Gastroesophageal sphincter (tissue), 4 donors: ENCODE measurements around the gene OLFM2. TPM values are rescaled to one million over a fixed set of nuclear protein-coding genes. Genes with fewer than 3 reads are reported as not detected.
"Not testable (repeated sequence)": the region's sequence is repeated elsewhere in the genome, so short reads cannot be mapped to it uniquely, and the experiment has no call there.

Source experiments
- ATAC-seq: fragments of 150-250 bp; one replicate; pipeline ENCODE4 v1.9.1; 2016; ENCODE audit warnings: mild to moderate bottlenecking, moderate library complexity
- H3K27ac ChIP-seq, 4 donors: fragments of 200-600 bp; sonication (generic) in 3 of 4; 1 replicate in 3 of 4; 2 replicates in 1 of 4; pipeline ENCODE4 v1.5.1; 2016 to 2019
- H3K27me3 ChIP-seq: fragments of 200-600 bp; sonication (generic); one replicate; pipeline ENCODE4 v1.5.1; 2019
- H3K36me3 ChIP-seq, 2 donors: fragments of 200-600 bp; sonication (generic); one replicate each; pipeline ENCODE4 v1.5.1; 2019; ENCODE audit warnings: control low read depth in 1 of 2
- H3K4me1 ChIP-seq, 3 donors: fragments of 200-600 bp; sonication (generic); 1 replicate in 2 of 3; 2 replicates in 1 of 3; pipeline ENCODE4 v1.5.1; 2016 to 2019; ENCODE audit warnings: control low read depth in 2 of 3
- H3K4me3 ChIP-seq, 2 donors: fragments of 200-600 bp; sonication (generic); one replicate each; pipeline ENCODE4 v1.5.1; 2019; ENCODE audit warnings: mild to moderate bottlenecking in 1 of 2, moderate library complexity in 1 of 2
- H3K9me3 ChIP-seq, 3 donors: fragments of 200-600 bp; sonication (generic); one replicate each; pipeline ENCODE4 v1.5.1; 2017 to 2019; ENCODE audit warnings: control low read depth in 2 of 3
- EP300 ChIP-seq: sonication (generic); formaldehyde crosslinking; IDR thresholded peaks from one replicate; pipeline ENCODE4 v1.6.1; 2017; ENCODE audit warnings: antibody characterized with exemption, mild to moderate bottlenecking
- POLR2A ChIP-seq, 2 donors: fragments of 450-650 bp; IDR thresholded peaks; one replicate each; pipeline ENCODE4 v1.6.1; 2017; ENCODE audit warnings: antibody characterized with exemption in 2 of 2, mild to moderate bottlenecking in 2 of 2, moderate library complexity in 1 of 2
- POLR2AphosphoS5 ChIP-seq: sonication (generic); formaldehyde crosslinking; IDR thresholded peaks from one replicate; pipeline ENCODE4 v1.6.1; 2017; ENCODE audit warnings: antibody characterized with exemption
- WGBS, 2 donors: methylation state at CpG; one replicate each; pipeline ENCODE4 v1.1.5; 2018; ENCODE audit warnings: low coverage in 1 of 2; 5-methylcytosine and 5-hydroxymethylcytosine counted together
- total RNA-seq, 4 donors: library from RNA; depleted of rRNA; stranded (reverse); fragments of >200 nt; gene quantifications; one replicate each; pipeline ENCODE4 v1.1.0, GENCODE V29; 2016
- TF ChIP-seq, protein P1 (sequence below), 4 experiments: fragments of 200-600 bp in 2 of 4; fragments of 450-650 bp in 2 of 4; sonication (generic) in 1 of 4; IDR thresholded peaks; one replicate each; pipeline ENCODE4 v1.5.1; 2017 to 2019; ENCODE audit warnings: antibody characterized with exemption in 4 of 4, mild to moderate bottlenecking in 2 of 4, moderate library complexity in 2 of 4

Gene OLFM2
- total RNA-seq, 4 donors from 2014 or later = 2.6 to 21.9 (median 8.5) TPM

DNA sequence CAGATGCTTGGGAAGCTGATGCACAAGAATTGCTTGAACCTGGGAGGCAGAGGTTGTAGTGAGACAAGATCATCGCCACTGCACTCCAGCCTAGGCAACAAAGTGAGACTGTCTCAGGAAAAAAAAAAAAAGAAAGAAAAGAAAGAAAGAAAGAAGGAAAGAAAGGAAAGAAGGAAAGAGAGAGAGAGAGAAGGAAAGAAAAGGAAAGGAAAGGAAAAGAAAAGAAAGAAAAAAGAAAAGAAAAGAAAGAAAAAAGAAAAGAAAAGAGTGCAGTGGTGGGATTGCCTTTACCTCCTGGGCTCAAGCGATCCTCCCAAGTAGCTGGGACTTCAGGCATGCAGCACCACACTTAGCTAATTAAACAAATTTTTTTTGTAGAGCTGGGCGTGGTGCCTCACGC is 12.9 kb downstream of the OLFM2 start:
- Histone ChIP-seq H3K27ac (no peak overlapping the region), H3K9me3 (no peaks in the 10 kb centered on the region), H3K4me3 (no peak overlapping the region), H3K4me1 (no peaks in the 10 kb centered on the region), H3K27me3 (peaks cover 35% of the 10 kb centered on the region), H3K36me3 (no peaks in the 10 kb centered on the region)
- no peak for ATAC-seq
- TF ChIP-seq EP300 = no peak
- no peak for TF ChIP-seq POLR2AphosphoS5
- no peak for TF ChIP-seq POLR2A (IDR thresholded peaks at IDR 0.05)
- TF ChIP-seq, protein P1, sequence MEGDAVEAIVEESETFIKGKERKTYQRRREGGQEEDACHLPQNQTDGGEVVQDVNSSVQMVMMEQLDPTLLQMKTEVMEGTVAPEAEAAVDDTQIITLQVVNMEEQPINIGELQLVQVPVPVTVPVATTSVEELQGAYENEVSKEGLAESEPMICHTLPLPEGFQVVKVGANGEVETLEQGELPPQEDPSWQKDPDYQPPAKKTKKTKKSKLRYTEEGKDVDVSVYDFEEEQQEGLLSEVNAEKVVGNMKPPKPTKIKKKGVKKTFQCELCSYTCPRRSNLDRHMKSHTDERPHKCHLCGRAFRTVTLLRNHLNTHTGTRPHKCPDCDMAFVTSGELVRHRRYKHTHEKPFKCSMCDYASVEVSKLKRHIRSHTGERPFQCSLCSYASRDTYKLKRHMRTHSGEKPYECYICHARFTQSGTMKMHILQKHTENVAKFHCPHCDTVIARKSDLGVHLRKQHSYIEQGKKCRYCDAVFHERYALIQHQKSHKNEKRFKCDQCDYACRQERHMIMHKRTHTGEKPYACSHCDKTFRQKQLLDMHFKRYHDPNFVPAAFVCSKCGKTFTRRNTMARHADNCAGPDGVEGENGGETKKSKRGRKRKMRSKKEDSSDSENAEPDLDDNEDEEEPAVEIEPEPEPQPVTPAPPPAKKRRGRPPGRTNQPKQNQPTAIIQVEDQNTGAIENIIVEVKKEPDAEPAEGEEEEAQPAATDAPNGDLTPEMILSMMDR (IDR thresholded peaks at IDR 0.05) = no peak
- 80 to 96% methylated on average over 2 of the region's 4 CpGs for WGBS, 2 donors

DNA sequence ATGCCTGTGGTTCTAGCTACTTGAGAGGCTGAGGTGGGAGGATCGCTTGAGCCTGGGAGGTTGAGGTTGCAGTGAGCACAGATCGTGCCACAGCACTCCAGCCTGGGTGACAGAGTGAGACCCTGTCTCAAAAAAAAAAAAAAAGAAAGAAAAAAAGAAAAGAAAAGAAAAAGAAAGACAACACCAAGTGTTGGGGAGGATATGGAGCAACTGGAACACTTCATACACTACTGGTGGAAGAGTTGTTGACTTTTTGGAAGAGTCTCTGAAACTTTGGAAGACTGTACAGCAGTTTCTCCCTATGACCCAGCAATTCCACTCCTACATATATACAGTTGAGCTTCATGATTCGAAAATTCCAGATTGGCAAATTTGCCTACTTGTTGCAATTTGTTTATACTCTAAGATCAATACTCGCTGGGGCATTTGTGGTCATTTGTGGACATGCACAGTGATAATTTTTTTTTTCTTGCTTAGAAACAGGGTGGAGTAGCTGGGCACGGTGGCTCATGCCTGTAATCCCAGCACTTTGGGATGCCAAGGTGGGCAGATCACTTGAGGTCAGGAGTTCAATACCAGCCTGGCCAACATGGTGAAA is 13.4 kb downstream of the OLFM2 start:
- peaks cover 40% of the 10 kb centered on the region for H3K27me3 ChIP-seq
- not testable (repeated sequence) for H3K27ac ChIP-seq, ATAC-seq, H3K4me1 ChIP-seq, H3K4me3 ChIP-seq, H3K36me3 ChIP-seq, H3K9me3 ChIP-seq
- WGBS, 2 donors = 82 to 88% methylated on average over 3 to 4 of the region's 5 CpGs

DNA sequence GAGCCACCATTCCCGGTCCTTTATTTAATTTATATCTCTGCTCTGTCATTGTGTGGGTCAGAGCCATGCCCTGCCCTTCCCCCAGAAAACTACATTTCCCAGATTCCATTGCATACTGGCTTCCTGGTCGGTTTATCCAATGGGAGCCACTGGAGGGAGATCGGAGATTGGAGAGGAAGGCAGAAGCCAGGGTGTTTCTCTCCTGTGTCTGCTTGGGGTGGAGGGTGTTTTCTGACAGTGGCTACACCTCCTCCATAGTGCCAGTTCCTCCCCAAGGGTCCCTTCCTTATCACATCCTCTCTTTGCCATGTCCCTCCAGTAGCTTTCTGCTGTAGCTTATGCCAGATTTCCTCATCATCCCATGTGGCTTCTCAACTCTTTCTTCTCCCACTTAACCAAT is 19.0 kb downstream of the OLFM2 start:
- no peaks in the 10 kb centered on the region for H3K9me3 ChIP-seq
- H3K4me3 ChIP-seq = no peak overlapping the region
- TF ChIP-seq, protein P1 (IDR thresholded peaks at IDR 0.05) = no peak
- TF ChIP-seq POLR2AphosphoS5 (no peak), POLR2A (IDR thresholded peaks at IDR 0.05) (no peak), EP300 (no peak)
- H3K36me3 ChIP-seq = no peaks in the 10 kb centered on the region
- WGBS, 2 donors = 3% methylated on average over 3 of the region's 3 CpGs; no CpG with 5 or more reads in 1 of the 2 donors
- H3K4me1 ChIP-seq = peaks cover 0 to 27% (median 17%) of the 10 kb centered on the region in 3 donors
- H3K27ac ChIP-seq = no peak overlapping the region
- ATAC-seq = peak; percentile 57
- H3K27me3 ChIP-seq = peaks cover 88% of the 10 kb centered on the region

DNA sequence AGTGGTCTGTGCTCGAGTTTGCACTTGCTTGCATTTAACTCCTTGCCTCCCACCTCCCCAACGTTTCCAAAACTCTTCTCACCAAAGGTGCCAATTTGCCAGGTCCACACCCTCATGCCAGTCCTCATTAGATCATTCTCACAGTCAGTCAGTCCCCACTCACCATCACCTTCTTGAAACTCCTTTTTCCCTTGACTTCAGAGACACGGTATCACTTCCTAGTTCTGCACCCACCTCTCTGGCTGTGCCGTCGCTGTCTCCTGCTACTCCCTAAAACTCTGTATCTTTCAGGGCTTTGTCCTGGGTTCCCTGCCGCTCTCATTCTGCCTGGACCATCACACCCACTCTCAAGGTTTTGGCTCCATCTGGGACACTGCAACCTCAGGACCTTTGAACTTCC is 19.6 kb downstream of the OLFM2 start:
- Histone ChIP-seq H3K27me3 (peaks cover 91% of the 10 kb centered on the region), H3K9me3 (no peaks in the 10 kb centered on the region), H3K4me1 (peaks cover 0 to 27% (median 17%) of the 10 kb centered on the region in 3 donors), H3K27ac (no peak overlapping the region), H3K4me3 (no peak overlapping the region), H3K36me3 (no peaks in the 10 kb centered on the region)
- ATAC-seq = no peak
- TF ChIP-seq POLR2AphosphoS5 (no peak), POLR2A (IDR thresholded peaks at IDR 0.05) (no peak), EP300 (no peak)
- TF ChIP-seq, protein P1 (IDR thresholded peaks at IDR 0.05) = no peak
- WGBS, 2 donors = 35 to 48% methylated on average over 4 to 6 of the region's 6 CpGs

DNA sequence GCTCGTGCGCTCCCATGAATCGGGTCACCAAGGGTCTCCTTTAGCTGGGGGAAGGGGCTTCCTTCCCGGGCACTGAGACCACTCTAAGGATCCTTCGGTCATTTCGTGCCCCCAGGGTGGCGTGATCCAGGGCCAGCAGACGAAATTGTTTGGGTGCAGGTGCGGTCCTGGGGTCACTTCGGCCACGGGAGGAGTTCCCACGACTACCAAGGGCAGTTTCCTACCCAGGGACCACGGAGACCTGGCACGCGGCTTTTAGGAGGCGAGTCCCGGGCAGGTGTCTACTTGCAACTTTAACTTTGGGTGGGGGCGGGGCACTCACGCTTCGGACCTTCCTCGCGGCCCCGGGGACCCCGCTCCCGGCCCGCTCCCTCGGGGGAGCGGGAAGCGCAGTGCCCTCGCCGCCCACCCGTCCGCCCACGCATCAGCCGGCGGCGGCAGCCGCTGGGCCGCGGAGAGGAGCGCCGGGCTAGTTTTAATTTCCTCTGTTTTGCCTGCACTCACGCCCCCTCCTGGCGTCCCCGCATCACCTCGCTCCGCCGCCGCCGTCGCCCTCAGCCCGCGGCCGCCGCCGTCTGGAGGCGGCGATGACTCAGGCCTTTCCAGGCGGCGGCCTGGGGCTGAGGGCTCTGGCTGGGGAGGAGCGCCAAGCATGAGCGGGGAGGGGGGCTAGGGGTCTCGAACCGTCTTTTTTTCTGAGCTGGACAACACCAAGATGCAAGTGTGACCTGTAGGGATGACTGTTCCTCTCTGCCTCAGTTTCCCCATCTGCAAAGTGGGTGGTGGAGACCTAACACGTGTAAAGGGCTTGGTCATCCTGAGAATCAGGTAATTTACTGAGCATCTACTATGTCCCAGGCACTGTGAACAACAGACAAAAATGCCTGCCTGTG is 21.8 kb downstream of the OLFM2 start:
- ATAC-seq = peak; percentile 74
- H3K27me3 ChIP-seq = peaks cover 96% of the 10 kb centered on the region
- H3K27ac ChIP-seq = peak overlapping the region in 1 of 4 donors; percentile 26
- no peaks in the 10 kb centered on the region for H3K9me3 ChIP-seq
- WGBS, 2 donors = 0 to 17% methylated on average over 1 of the region's 65 CpGs
- TF ChIP-seq EP300 (no peak), POLR2AphosphoS5 (no peak), POLR2A (IDR thresholded peaks at IDR 0.05) (no peak)
- TF ChIP-seq, protein P1 (IDR thresholded peaks at IDR 0.05) = peak in 3 of 4 experiments; percentile 13 to 55 (median 40)
- H3K36me3 ChIP-seq = no peaks in the 10 kb centered on the region
- H3K4me3 ChIP-seq = peak overlapping the region; percentile 3 to 57
- H3K4me1 ChIP-seq = peaks cover 0 to 27% (median 17%) of the 10 kb centered on the region in 3 donors
